K562 (cell line): ENCODE data around the gene MKRN3. TPM values are rescaled to one million over a fixed set of nuclear protein-coding genes. Genes with fewer than 3 reads are reported as not detected.

Experiments used
- ATAC-seq: fragments of 200-7000 bp; cut with Tn5 transposase; 3 replicates; pipeline ENCODE4 v1.9.1; 2020; ENCODE audit warnings: moderate library complexity
- BruUV-seq: library from RNA; stranded (reverse); fragments of 400-500 nt; replicated peaks from 2 replicates; lab custom pipeline; 2021; lab: Mats Ljungman, UMichigan
- CTCF ChIA-PET: fragments of 300-600 bp; formaldehyde crosslinking; extraction: SDS; loops from one replicate; lab custom pipeline; 2021; ENCODE audit warnings: low intra/inter-chr PET ratio; lab: Yijun Ruan, JAX
- POLR2A ChIA-PET: fragments of 300-600, 350-650 bp; sonication (Branson Sonifier 250); formaldehyde crosslinking; extraction: SDS; loops from one replicate; lab custom pipeline; 2021; ENCODE audit warnings: antibody characterized with exemption, inconsistent platforms; lab: Yijun Ruan, JAX
- DNase-seq, 4 experiments: peaks; one replicate each; pipeline versions ENCODE4 v3.0.0 to v3.0.0-alpha.2; 2011 to 2018; ENCODE audit warnings: low spot score in 3 of 4, mixed read lengths in 3 of 4; ENCODE audit errors: extremely low read depth in 1 of 4
- FAIRE-seq: peaks from 2 replicates; lab custom pipeline; 2011; peaks lifted over from hg19 to GRCh38; lab: Jason Lieb, UNC
- H2AFZ ChIP-seq: 2 replicates; pipeline ENCODE4 v1.6.0; 2011; ENCODE audit warnings: low read depth, low read length, control low read depth, inconsistent platforms
- H3K27ac ChIP-seq: fragments of 200-600 bp; 3 replicates; pipeline ENCODE4 v1.8.0; 2011; ENCODE audit warnings: low read depth, mild to moderate bottlenecking, control low read depth, inconsistent platforms, low read length, moderate library complexity, mixed read lengths; ENCODE audit errors: extremely low read depth
- H3K27me3 ChIP-seq, 2 experiments: fragments of 300-600 bp in 1 of 2; 2 replicates in 1 of 2; 3 replicates in 1 of 2; pipeline versions ENCODE4 v1.6.0 to v1.8.0; 2011; ENCODE audit warnings: inconsistent platforms in 2 of 2, low read length in 2 of 2, mild to moderate bottlenecking in 1 of 2, mixed read lengths in 1 of 2, moderate library complexity in 1 of 2; ENCODE audit not compliant: control insufficient read depth in 2 of 2, insufficient read depth in 2 of 2
- H3K36me3 ChIP-seq: fragments of 300-600 bp; 3 replicates; pipeline ENCODE4 v1.8.0; 2011; ENCODE audit warnings: mild to moderate bottlenecking, low read length, inconsistent platforms; ENCODE audit not compliant: control insufficient read depth, insufficient read depth
- H3K4me1 ChIP-seq, 2 experiments: fragments of 200-600 bp in 1 of 2; replicated peaks in 1 of 2; 2 replicates in 1 of 2; 3 replicates in 1 of 2; pipeline versions ENCODE4 v1.5.1 to v1.8.0; 2011; ENCODE audit warnings: inconsistent platforms in 2 of 2, low read length in 2 of 2, mild to moderate bottlenecking in 1 of 2, mixed read lengths in 1 of 2, moderate library complexity in 1 of 2; ENCODE audit not compliant: control insufficient read depth in 2 of 2, insufficient read depth in 2 of 2
- H3K4me2 ChIP-seq: 2 replicates; pipeline ENCODE4 v1.6.1; 2011; ENCODE audit warnings: low read length, control low read depth, inconsistent platforms, mixed read lengths; ENCODE audit not compliant: insufficient read depth
- H3K4me3 ChIP-seq: fragments of 200-600 bp; sonication (generic), shearing (Covaris generic); 2 replicates; pipeline ENCODE4 v1.5.1; 2016; ENCODE audit warnings: control low read depth, inconsistent platforms
- H3K79me2 ChIP-seq: fragments of 200-600 bp; 3 replicates; pipeline ENCODE4 v1.8.0; 2011; ENCODE audit warnings: low read length, inconsistent platforms; ENCODE audit not compliant: control insufficient read depth, insufficient read depth
- H3K9ac ChIP-seq, 2 experiments: 2 replicates each; pipeline versions ENCODE4 v1.6.0 to v1.6.1; 2011; ENCODE audit warnings: low read depth in 2 of 2, low read length in 2 of 2, control low read depth in 1 of 2, inconsistent platforms in 1 of 2, mild to moderate bottlenecking in 1 of 2, mixed read lengths in 1 of 2; ENCODE audit not compliant: insufficient read depth in 1 of 2
- H3K9me1 ChIP-seq: one replicate; pipeline ENCODE4 v1.6.0; 2011; ENCODE audit warnings: inconsistent platforms, mild to moderate bottlenecking, low read length, moderate library complexity; ENCODE audit not compliant: control insufficient read depth, insufficient read depth
- H3K9me3 ChIP-seq: replicated peaks from 2 replicates; pipeline ENCODE4 v1.5.1; 2011; ENCODE audit warnings: low read depth, low read length, inconsistent platforms; ENCODE audit not compliant: control insufficient read depth, insufficient read depth
- H4K20me1 ChIP-seq: replicated peaks from 2 replicates; pipeline ENCODE4 v1.6.1; 2011; ENCODE audit warnings: low read length, inconsistent platforms, mixed read lengths; ENCODE audit not compliant: control insufficient read depth, insufficient read depth
- NFIC ChIP-seq: fragments of 450-650 bp; IDR thresholded peaks from 2 replicates; pipeline ENCODE4 v1.6.1; 2017; ENCODE audit warnings: mild to moderate bottlenecking, inconsistent platforms
- NR2F6 ChIP-seq: fragments of 450-650 bp; formaldehyde crosslinking; IDR thresholded peaks from 2 replicates; pipeline ENCODE4 v1.4.0; 2020; ENCODE audit warnings: mild to moderate bottlenecking
- ZNF274 ChIP-seq: IDR thresholded peaks from 2 replicates; pipeline ENCODE4 v1.6.1; 2011; ENCODE audit warnings: low read depth, mild to moderate bottlenecking, low read length, moderate library complexity, borderline replicate concordance
- WGBS: fragments of 100-300 bp; shearing (Covaris generic); methylation state at CpG from one replicate; pipeline ENCODE4 v1.1.6; 2016; ENCODE audit warnings: low coverage, mixed read lengths; ENCODE audit not compliant: insufficient coverage; ENCODE audit errors: missing lambda C conversion rate; 5-methylcytosine and 5-hydroxymethylcytosine counted together
- in situ Hi-C: fragments of 300-500 bp; cut with MboI; formaldehyde crosslinking; loops from 4 replicates; pipeline ENCODE4 v1.15.0; 2018; ENCODE audit warnings: inconsistent platforms, mixed read lengths
- intact Hi-C: fragments of 100-400 bp; cut with micrococcal nuclease; formaldehyde crosslinking; loops from 2 replicates; pipeline ENCODE4 v1.14.2; 2022
- polyA plus RNA-seq, 8 experiments: library from polyadenylated mRNA; depleted of rRNA in 4 of 8; stranded (reverse) in 5 of 8; unstranded in 3 of 8; fragments of >200 nt; fragmentation: Nextera tagmentation in 2 of 8; fragmentation: Illumina TruSeq in 1 of 8; extraction: Ambion mirVana in 2 of 8; extraction: Trizol in 1 of 8; gene quantifications; 2 replicates each; pipeline versions ENCODE4 v1.2.1 to v1.2.3, GENCODE V29; 2011 to 2014; ENCODE audit warnings: inconsistent platforms in 1 of 8, missing spikeins in 1 of 8
- total RNA-seq, 7 experiments: library from RNA; depleted of rRNA in 6 of 7; stranded (reverse); fragments of >200 nt in 6 of 7; fragmentation: Illumina TruSeq in 2 of 7; extraction: Trizol in 2 of 7; gene quantifications; 2 replicates each; pipeline versions ENCODE4 v1.2.1 to v1.2.3, GENCODE V29; 2011 to 2021; ENCODE audit warnings: low replicate concordance in 1 of 7
- TF ChIP-seq, protein P1 (sequence below): fragments of 450-650 bp; conservative IDR thresholded peaks from 2 replicates; pipeline ENCODE4 v1.6.1; 2016; ENCODE audit warnings: missing genetic modification characterization, low read depth, mild to moderate bottlenecking, missing compliant biosample characterization, moderate library complexity

Gene MKRN3
- total and polyA plus RNA-seq, 9 of the 15 experiments (the other 6 are each of a cell fraction or from before 2014, with no cell fraction given), result 6.5 to 33.4 (median 25.1) TPM

DNA sequence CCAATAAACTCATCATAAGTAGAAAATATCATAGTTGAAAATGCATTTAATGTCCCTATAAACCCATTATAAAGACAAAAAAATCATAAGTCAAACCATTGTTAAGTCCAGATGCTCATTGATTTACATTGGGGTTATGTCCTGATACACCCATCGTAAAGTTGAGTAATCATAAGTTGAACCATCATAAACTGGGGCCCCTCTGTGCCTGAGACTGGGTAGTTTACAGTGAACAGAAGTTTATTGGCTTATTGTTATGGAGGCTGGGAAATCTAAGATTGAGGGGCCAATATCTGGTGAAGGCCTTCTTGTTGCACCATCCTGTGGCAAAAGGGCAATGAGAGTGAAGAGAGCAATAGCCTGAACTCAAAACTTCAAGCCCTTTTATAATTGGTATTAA is 10.6 kb downstream of the MKRN3 start:
- ChIA-PET CTCF (no interaction called here), POLR2A (no interaction called here)
- peaks cover 6% of the 10 kb centered on the region; the same call in 1 of the 2 replicates for H4K20me1 ChIP-seq
- 100% methylated on average over 1 of the region's 1 CpG for WGBS
- H3K27ac ChIP-seq, result no peak overlapping the region
- in situ Hi-C loops (no loop called here), intact Hi-C loops (no loop called here)
- ATAC-seq (no peak), FAIRE-seq (no peak), DNase-seq (no peak)
- peaks cover 12% of the 10 kb centered on the region; the same call in 1 of the 3 replicates for H3K36me3 ChIP-seq
- H3K9ac ChIP-seq, result no peak overlapping the region
- H3K9me1 ChIP-seq, result no peaks in the 10 kb centered on the region
- H3K79me2 ChIP-seq, result peaks cover 38% of the 10 kb centered on the region
- H3K4me1 ChIP-seq, result peaks cover 12 to 17% of the 10 kb centered on the region in 2 experiments; a peak in 4 of 5 replicates
- H3K4me3 ChIP-seq, result no peak overlapping the region
- H2AFZ ChIP-seq, result no peak overlapping the region
- no peak overlapping the region for H3K4me2 ChIP-seq
- no peak for TF ChIP-seq ZNF274
- no peak for TF ChIP-seq NR2F6 (CRISPR knock-in tag)
- TF ChIP-seq, protein P1, sequence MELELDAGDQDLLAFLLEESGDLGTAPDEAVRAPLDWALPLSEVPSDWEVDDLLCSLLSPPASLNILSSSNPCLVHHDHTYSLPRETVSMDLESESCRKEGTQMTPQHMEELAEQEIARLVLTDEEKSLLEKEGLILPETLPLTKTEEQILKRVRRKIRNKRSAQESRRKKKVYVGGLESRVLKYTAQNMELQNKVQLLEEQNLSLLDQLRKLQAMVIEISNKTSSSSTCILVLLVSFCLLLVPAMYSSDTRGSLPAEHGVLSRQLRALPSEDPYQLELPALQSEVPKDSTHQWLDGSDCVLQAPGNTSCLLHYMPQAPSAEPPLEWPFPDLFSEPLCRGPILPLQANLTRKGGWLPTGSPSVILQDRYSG, result no peak
- no peak for TF ChIP-seq NFIC
- no TSS peak for BruUV-seq
- no peaks in the 10 kb centered on the region for H3K27me3 ChIP-seq
- no peaks in the 10 kb centered on the region for H3K9me3 ChIP-seq
